H9 (cell line): Measurements from ENCODE around the gene MBOAT2. TPM values are rescaled to one million over a fixed set of nuclear protein-coding genes. Genes with fewer than 3 reads are reported as not detected.

Source experiments
- DNase-seq: peaks from one replicate; pipeline ENCODE4 v3.0.0-alpha.2; 2017
- H2AFZ ChIP-seq: one replicate; pipeline ENCODE4 v1.6.1; 2013; ENCODE audit warnings: mild to moderate bottlenecking, low read length, control low read depth, moderate library complexity
- H2AK5ac ChIP-seq: 2 replicates; pipeline ENCODE4 v1.6.1; 2013; ENCODE audit warnings: low read length, control low read depth, mixed read lengths; ENCODE audit not compliant: insufficient read length
- H2BK120ac ChIP-seq: one replicate; pipeline ENCODE4 v1.6.1; 2013; ENCODE audit warnings: low read depth, mild to moderate bottlenecking, low read length, control low read depth, inconsistent platforms; ENCODE audit not compliant: poor library complexity, severe bottlenecking
- H2BK12ac ChIP-seq: 2 replicates; pipeline ENCODE4 v1.6.1; 2013; ENCODE audit warnings: low read length, control low read depth, mixed read lengths, low read depth; ENCODE audit not compliant: insufficient read length
- H2BK15ac ChIP-seq: 2 replicates; pipeline ENCODE4 v1.6.1; 2013; ENCODE audit warnings: low read depth, low read length, control low read depth
- H2BK20ac ChIP-seq: one replicate; pipeline ENCODE4 v1.6.1; 2013; ENCODE audit warnings: low read depth, mild to moderate bottlenecking, low read length, control low read depth, inconsistent platforms; ENCODE audit not compliant: poor library complexity, severe bottlenecking
- H2BK5ac ChIP-seq: 2 replicates; pipeline ENCODE4 v1.6.1; 2013; ENCODE audit warnings: low read length, control low read depth, mixed read lengths; ENCODE audit not compliant: insufficient read length
- H3K14ac ChIP-seq: 2 replicates; pipeline ENCODE4 v1.6.1; 2013; ENCODE audit warnings: low read length, control low read depth; ENCODE audit not compliant: insufficient read depth
- H3K18ac ChIP-seq: 2 replicates; pipeline ENCODE4 v1.6.1; 2013; ENCODE audit warnings: low read depth, mild to moderate bottlenecking, mixed read lengths, low read length, control low read depth; ENCODE audit not compliant: insufficient read length
- H3K23ac ChIP-seq: 2 replicates; pipeline ENCODE4 v1.6.1; 2013; ENCODE audit warnings: low read length, control low read depth, mixed read lengths, low read depth; ENCODE audit not compliant: insufficient read length
- H3K23me2 ChIP-seq: 2 replicates; pipeline ENCODE4 v1.6.1; 2013; ENCODE audit warnings: low read depth, mild to moderate bottlenecking, mixed read lengths, low read length, control low read depth; ENCODE audit not compliant: insufficient read length, poor library complexity, severe bottlenecking
- H3K27ac ChIP-seq: 2 replicates; pipeline ENCODE4 v1.5.1; 2013; ENCODE audit warnings: low read length, control low read depth, mixed read lengths, low read depth; ENCODE audit not compliant: insufficient read length
- H3K27me3 ChIP-seq: 2 replicates; pipeline ENCODE4 v1.6.1; 2013; ENCODE audit warnings: low read length, control low read depth, inconsistent platforms; ENCODE audit not compliant: insufficient read depth
- H3K4ac ChIP-seq: 2 replicates; pipeline ENCODE4 v1.6.1; 2013; ENCODE audit warnings: low read depth, mild to moderate bottlenecking, control low read depth, inconsistent platforms, low read length, moderate library complexity
- H3K4me1 ChIP-seq: 2 replicates; pipeline ENCODE4 v1.6.1; 2013; ENCODE audit warnings: low read length, control low read depth, inconsistent platforms; ENCODE audit not compliant: insufficient read depth
- H3K4me2 ChIP-seq: 2 replicates; pipeline ENCODE4 v1.6.1; 2013; ENCODE audit warnings: low read length, control low read depth, mixed read lengths; ENCODE audit not compliant: insufficient read length, insufficient read depth
- H3K56ac ChIP-seq: 2 replicates; pipeline ENCODE4 v1.6.1; 2013; ENCODE audit warnings: low read depth, mild to moderate bottlenecking, mixed read lengths, low read length, control low read depth; ENCODE audit not compliant: insufficient read length
- H3K79me1 ChIP-seq: 2 replicates; pipeline ENCODE4 v1.6.1; 2013; ENCODE audit warnings: low read depth, mild to moderate bottlenecking, moderate library complexity, low read length, control low read depth, inconsistent platforms; ENCODE audit not compliant: insufficient read depth, poor library complexity, severe bottlenecking
- H3K79me2 ChIP-seq: 2 replicates; pipeline ENCODE4 v1.6.1; 2013; ENCODE audit warnings: low read length, control low read depth, inconsistent platforms; ENCODE audit not compliant: insufficient read depth
- H3K9ac ChIP-seq: 2 replicates; pipeline ENCODE4 v1.6.1; 2013; ENCODE audit warnings: low read length, control low read depth, mixed read lengths; ENCODE audit not compliant: insufficient read length; ENCODE audit errors: extremely low read depth
- H3K9me3 ChIP-seq: one replicate; pipeline ENCODE4 v1.6.1; 2013; ENCODE audit warnings: low read depth, low read length, inconsistent platforms; ENCODE audit not compliant: control insufficient read depth
- H3T11ph ChIP-seq: one replicate; pipeline ENCODE4 v1.6.1; 2013; ENCODE audit warnings: mild to moderate bottlenecking, low read length, control low read depth, inconsistent platforms
- H4K20me1 ChIP-seq: one replicate; pipeline ENCODE4 v1.6.1; 2013; ENCODE audit not compliant: control insufficient read depth, insufficient read length, insufficient read depth
- H4K5ac ChIP-seq: 2 replicates; pipeline ENCODE4 v1.6.1; 2013; ENCODE audit warnings: low read depth, mild to moderate bottlenecking, mixed read lengths, low read length, control low read depth; ENCODE audit not compliant: insufficient read length
- H4K8ac ChIP-seq: replicated peaks from 2 replicates; pipeline ENCODE4 v1.6.1; 2013; ENCODE audit warnings: low read length, control low read depth, mixed read lengths, low read depth; ENCODE audit not compliant: insufficient read length
- H4K91ac ChIP-seq: 2 replicates; pipeline ENCODE4 v1.6.1; 2013; ENCODE audit warnings: low read depth, mild to moderate bottlenecking, moderate library complexity, mixed read lengths, low read length, control low read depth; ENCODE audit not compliant: insufficient read length
- H3K27ac Mint-ChIP-seq, 3 experiments: 2 replicates in 2 of 3; 3 replicates in 1 of 3; pipeline ENCODE4 v1.8.0; 2020 to 2021; ENCODE audit warnings: mixed read lengths in 3 of 3, mild to moderate bottlenecking in 1 of 3, moderate library complexity in 1 of 3
- H3K27me3 Mint-ChIP-seq: 2 replicates; pipeline ENCODE4 v1.8.0; 2021; ENCODE audit warnings: low read depth, mild to moderate bottlenecking, moderate library complexity, mixed read lengths
- H3K36me3 Mint-ChIP-seq, 3 experiments: 2 replicates in 2 of 3; 3 replicates in 1 of 3; pipeline ENCODE4 v1.8.0; 2020 to 2021; ENCODE audit warnings: low read depth in 3 of 3, mixed read lengths in 3 of 3; ENCODE audit not compliant: insufficient read depth in 1 of 3
- H3K4me1 Mint-ChIP-seq, 2 experiments: 2 replicates each; pipeline ENCODE4 v1.8.0; 2020; ENCODE audit warnings: mixed read lengths in 2 of 2
- H3K4me3 Mint-ChIP-seq, 2 experiments: 2 replicates in 1 of 2; 3 replicates in 1 of 2; pipeline ENCODE4 v1.8.0; 2020 to 2021; ENCODE audit warnings: mild to moderate bottlenecking in 2 of 2, mixed read lengths in 2 of 2, moderate library complexity in 1 of 2
- H3K9me3 Mint-ChIP-seq, 2 experiments: 2 replicates in 1 of 2; 3 replicates in 1 of 2; pipeline ENCODE4 v1.8.0; 2020; ENCODE audit warnings: mild to moderate bottlenecking in 2 of 2, mixed read lengths in 2 of 2, moderate library complexity in 1 of 2
- CTCF ChIP-seq: fragments of 200-600 bp; sonication (generic); conservative IDR thresholded peaks from 3 replicates; pipeline ENCODE4 v1.8.0; 2021; ENCODE audit warnings: antibody characterized with exemption, mild to moderate bottlenecking
- WGBS: extraction: QIAGEN DNeasy Blood & Tissue Kit; methylation state at CpG from one replicate; pipeline ENCODE4 v1.1.7; 2013; ENCODE audit warnings: missing lambda C conversion rate, low lambda C conversion rate, mixed read lengths; ENCODE audit not compliant: insufficient read length; ENCODE audit errors: extremely low coverage; 5-methylcytosine and 5-hydroxymethylcytosine counted together
- total RNA-seq: library from RNA; stranded (reverse); gene quantifications from 2 replicates; pipeline ENCODE4 v1.2.1, GENCODE V29; 2021

MBOAT2 gene
- total RNA-seq, 1 experiment from 2014 or later = 20.2 TPM

- peaks cover 4% of the 10 kb centered on the region; the same call in 1 of the 2 replicates for H3K79me2 ChIP-seq
- H3K4me1 Mint-ChIP-seq = peaks cover 54% of the 10 kb centered on the region in 2 experiments
These were observed 4.9 kb downstream of the MBOAT2 start for GRCh38 chr2:8998418-8999101.

More at GRCh38 chr2:8998418-8999101, 4.9 kb downstream of the MBOAT2 start:
- H3K27me3 Mint-ChIP-seq = peaks cover 5% of the 10 kb centered on the region
- Histone ChIP-seq H4K20me1 (no peaks in the 10 kb centered on the region), H2BK12ac (no peak overlapping the region), H3K27ac (no peak overlapping the region), H3K9ac (no peak overlapping the region), H2BK20ac (no peak overlapping the region), H3K56ac (no peak overlapping the region), H3K23me2 (peaks cover 8% of the 10 kb centered on the region), H4K8ac (no peak overlapping the region), H3K23ac (no peak overlapping the region), H2BK5ac (no peak overlapping the region), H3K18ac (no peak overlapping the region), H3K4me2 (no peak overlapping the region), H2BK120ac (no peak overlapping the region), H3K79me1 (no peaks in the 10 kb centered on the region), H3K4ac (no peak overlapping the region), H3K9me3 (no peaks in the 10 kb centered on the region), H3K4me1 (no peaks in the 10 kb centered on the region; the same call in 1 of the 2 replicates), H2AFZ (no peak overlapping the region), H4K5ac (no peak overlapping the region), H2BK15ac (no peak overlapping the region), H3T11ph (no peak overlapping the region), H3K14ac (no peak overlapping the region), H4K91ac (no peak overlapping the region), H2AK5ac (no peak overlapping the region), H3K27me3 (no peaks in the 10 kb centered on the region)
- no peaks in the 10 kb centered on the region for H3K36me3 Mint-ChIP-seq
- DNase-seq = no peak
- no peak overlapping the region for H3K27ac Mint-ChIP-seq
- no peak overlapping the region; a peak in 1 of 5 replicates for H3K4me3 Mint-ChIP-seq
- no CpG with 5 or more reads among the region's 9 CpGs for WGBS
- no peak for TF ChIP-seq CTCF
- H3K9me3 Mint-ChIP-seq = no peaks in the 10 kb centered on the region; a peak in 1 of 5 replicates
